Glutamatergic neuron (in vitro differentiated cells): ENCODE data around the gene LRRC61. TPM values are rescaled to one million over a fixed set of nuclear protein-coding genes. Genes with fewer than 3 reads are reported as not detected.
A peak's percentile ranks its signal among the peaks of the same experiment; 100 is the strongest.

Experiments used
- DNase-seq: peaks from one replicate; pipeline ENCODE4 v3.0.0; 2022
- H3K27ac Mint-ChIP-seq: one replicate; pipeline ENCODE4 v1.8.0; 2020; ENCODE audit warnings: mild to moderate bottlenecking, mixed read lengths, inconsistent platforms; ENCODE audit not compliant: unreplicated experiment
- H3K27me3 Mint-ChIP-seq: one replicate; pipeline ENCODE4 v1.8.0; 2020; ENCODE audit warnings: mild to moderate bottlenecking, moderate library complexity, mixed read lengths, inconsistent platforms; ENCODE audit not compliant: unreplicated experiment
- H3K36me3 Mint-ChIP-seq: one replicate; pipeline ENCODE4 v1.8.0; 2020; ENCODE audit warnings: mild to moderate bottlenecking, mixed read lengths, inconsistent platforms; ENCODE audit not compliant: unreplicated experiment
- H3K4me1 Mint-ChIP-seq: one replicate; pipeline ENCODE4 v1.8.0; 2020; ENCODE audit warnings: mild to moderate bottlenecking, low read depth, mixed read lengths, inconsistent platforms; ENCODE audit not compliant: unreplicated experiment
- H3K4me3 Mint-ChIP-seq: one replicate; pipeline ENCODE4 v1.8.0; 2020; ENCODE audit warnings: mild to moderate bottlenecking, mixed read lengths, inconsistent platforms; ENCODE audit not compliant: unreplicated experiment
- H3K9me3 Mint-ChIP-seq: one replicate; pipeline ENCODE4 v1.8.0; 2020; ENCODE audit warnings: mild to moderate bottlenecking, moderate library complexity, mixed read lengths, inconsistent platforms; ENCODE audit not compliant: unreplicated experiment
- CTCF ChIP-seq: fragments of 200-600 bp; sonication (generic); IDR thresholded peaks from one replicate; pipeline ENCODE4 v1.5.0; 2021; ENCODE audit not compliant: partially characterized antibody, unreplicated experiment
- total RNA-seq: library from RNA; stranded (reverse); fragmentation: NEBNext Ultra II Directional; extraction: Animal tissue kit (Norgen Biotek cat#: 25700); gene quantifications from one replicate; pipeline ENCODE4 v1.2.1, GENCODE V29; 2021; ENCODE audit not compliant: unreplicated experiment

The LRRC61 gene
- total RNA-seq, 1 donor from 2014 or later = 10.2 TPM

- no peak for DNase-seq
- Mint-ChIP-seq H3K9me3 (peaks cover 18% of the 10 kb centered on the region), H3K4me1 (peaks cover 53% of the 10 kb centered on the region), H3K36me3 (no peaks in the 10 kb centered on the region), H3K27me3 (peaks cover 14% of the 10 kb centered on the region), H3K4me3 (peak overlapping the region; percentile 97), H3K27ac (peak overlapping the region; percentile 76)
- no peak for TF ChIP-seq CTCF
These were observed 57.9 kb downstream of the LRRC61 start for GRCh38 chr7:150381096-150381495.

GRCh38 chr7:150381785-150382122 is 58.6 kb downstream of the LRRC61 start:
- TF ChIP-seq CTCF = no peak
- peaks cover 14% of the 10 kb centered on the region for H3K27me3 Mint-ChIP-seq
- H3K36me3 Mint-ChIP-seq = no peaks in the 10 kb centered on the region
- H3K4me1 Mint-ChIP-seq = peaks cover 55% of the 10 kb centered on the region
- no peak overlapping the region for H3K27ac Mint-ChIP-seq
- DNase-seq = no peak
- peaks cover 19% of the 10 kb centered on the region for H3K9me3 Mint-ChIP-seq
- peak overlapping the region; percentile 75 for H3K4me3 Mint-ChIP-seq

GRCh38 chr7:150382123-150382843 is 59.1 kb downstream of the LRRC61 start:
- no peak for TF ChIP-seq CTCF
- Mint-ChIP-seq H3K9me3 (peaks cover 22% of the 10 kb centered on the region), H3K27ac (peak overlapping the region; percentile 91), H3K27me3 (peaks cover 14% of the 10 kb centered on the region), H3K4me1 (peaks cover 57% of the 10 kb centered on the region), H3K36me3 (no peaks in the 10 kb centered on the region), H3K4me3 (peak overlapping the region; percentile 75)
- DNase-seq = no peak

GRCh38 chr7:150382844-150383225 is 59.7 kb downstream of the LRRC61 start:
- H3K36me3 Mint-ChIP-seq = no peaks in the 10 kb centered on the region
- peak overlapping the region; percentile 91 for H3K27ac Mint-ChIP-seq
- H3K27me3 Mint-ChIP-seq = peaks cover 14% of the 10 kb centered on the region
- H3K9me3 Mint-ChIP-seq = peaks cover 21% of the 10 kb centered on the region
- DNase-seq = no peak
- H3K4me3 Mint-ChIP-seq = peak overlapping the region; percentile 75
- no peak for TF ChIP-seq CTCF
- peaks cover 55% of the 10 kb centered on the region for H3K4me1 Mint-ChIP-seq

- H3K27me3 Mint-ChIP-seq = peaks cover 9% of the 10 kb centered on the region
- H3K27ac Mint-ChIP-seq = peak overlapping the region; percentile 91
- H3K9me3 Mint-ChIP-seq = peaks cover 17% of the 10 kb centered on the region
- H3K36me3 Mint-ChIP-seq = no peaks in the 10 kb centered on the region
- peaks cover 61% of the 10 kb centered on the region for H3K4me1 Mint-ChIP-seq
- peak; percentile 82 for DNase-seq
- H3K4me3 Mint-ChIP-seq = peak overlapping the region; percentile 75
- no peak for TF ChIP-seq CTCF
These were observed 60.7 kb downstream of the LRRC61 start for GRCh38 chr7:150383710-150384397.
